ENCODE measurements around the gene PHKA1.

GRCh38 chrX:72693477-72693876 is 20.6 kb downstream of the PHKA1 start:
- TF ChIP-seq CTCF (IDR thresholded peaks at IDR 0.05 in 2 of 3, conservative IDR thresholded peaks at IDR 0.05 in 1 of 3; ENCODE audit: borderline replicate concordance in 1 of 3, insufficient read depth in 1 of 3, low read depth in 2 of 3, low read length in 2 of 3) (no peak), EZH2phosphoT487 (IDR thresholded peaks at IDR 0.05; ENCODE audit: borderline replicate concordance) (no peak), EZH2 (IDR thresholded peaks at IDR 0.05) (no peak), POLR2A (IDR thresholded peaks at IDR 0.05; ENCODE audit: borderline replicate concordance, extremely low read depth, insufficient read depth, insufficient read length) (no peak), MAX (IDR thresholded peaks at IDR 0.05) (no peak), POLR2AphosphoS5 (IDR thresholded peaks at IDR 0.05; ENCODE audit: low read depth, low read length) (no peak), YY1 (IDR thresholded peaks at IDR 0.05; ENCODE audit: extremely low read depth, insufficient replicate concordance, low read depth, low read length) (no peak), ZFX (IDR thresholded peaks at IDR 0.05) (no peak), EGR1 (IDR thresholded peaks at IDR 0.05; ENCODE audit: low read depth) (no peak), REST (IDR thresholded peaks at IDR 0.05; ENCODE audit: low read depth) (no peak), ZBTB33 (IDR thresholded peaks at IDR 0.05; ENCODE audit: extremely low read depth, insufficient replicate concordance, low read length) (no peak), SRF (IDR thresholded peaks at IDR 0.05; ENCODE audit: low read depth) (no peak), CEBPB (IDR thresholded peaks at IDR 0.05; ENCODE audit: low read depth) (no peak)
